PC-3 (cell line): ENCODE measurements around the gene ARFGAP3. TPM values are rescaled to one million over a fixed set of nuclear protein-coding genes. Genes with fewer than 3 reads are reported as not detected.

Source experiments
- ATAC-seq: fragments of 200-7000 bp; cut with Tn5 transposase; 2 replicates; pipeline ENCODE4 v1.9.1; 2020; ENCODE audit warnings: mild to moderate bottlenecking, moderate library complexity
- BruUV-seq: library from RNA; stranded (reverse); fragments of 400-500 nt; replicated peaks from 2 replicates; lab custom pipeline; 2021; lab: Mats Ljungman, UMichigan
- CTCF ChIA-PET: fragments of 300-600 bp; sonication (Branson Sonifier 250); formaldehyde crosslinking; loops from one replicate; lab custom pipeline; 2022; ENCODE audit warnings: antibody characterized with exemption; lab: Charles Lee
- POLR2A ChIA-PET: fragments of 300-600 bp; sonication (Branson Sonifier 250); formaldehyde crosslinking; loops from one replicate; lab custom pipeline; 2022; ENCODE audit warnings: antibody characterized with exemption; ENCODE audit not compliant: unreplicated experiment; lab: Charles Lee
- DNase-seq: peaks from one replicate; pipeline ENCODE4 v3.0.0-alpha.2; 2015
- H2AFZ ChIP-seq: fragments of 300-600 bp; sonication (generic); 2 replicates; pipeline ENCODE4 v1.6.0; 2016; ENCODE audit warnings: antibody characterized with exemption, low read length
- H3F3A ChIP-seq: fragments of 300-600 bp; sonication (generic); one replicate; pipeline ENCODE4 v1.6.0; 2017; ENCODE audit warnings: antibody characterized with exemption, low read length, control low read depth, mild to moderate bottlenecking; ENCODE audit not compliant: unreplicated experiment
- H3K27ac ChIP-seq: fragments of 300-600 bp; sonication (generic); 2 replicates; pipeline ENCODE4 v1.5.1; 2016; ENCODE audit warnings: mild to moderate bottlenecking, low read length
- H3K27me3 ChIP-seq: fragments of 300-600 bp; sonication (generic); 2 replicates; pipeline ENCODE4 v1.6.1; 2016; ENCODE audit warnings: low read length, mixed read lengths
- H3K36me3 ChIP-seq: fragments of 300-600 bp; sonication (generic); 2 replicates; pipeline ENCODE4 v1.6.1; 2016; ENCODE audit warnings: low read depth, mixed run types, low read length, mixed read lengths
- H3K4me1 ChIP-seq: fragments of 300-600 bp; sonication (generic); 2 replicates; pipeline ENCODE4 v1.5.1; 2016; ENCODE audit warnings: low read length; ENCODE audit not compliant: insufficient read depth
- H3K4me2 ChIP-seq: fragments of 300-600 bp; sonication (generic); 2 replicates; pipeline ENCODE4 v1.6.0; 2016; ENCODE audit warnings: low read length
- H3K4me3 ChIP-seq: fragments of 300-600 bp; sonication (generic); 2 replicates; pipeline ENCODE4 v1.5.1; 2016; ENCODE audit warnings: mild to moderate bottlenecking, low read length, mixed read lengths
- H3K79me2 ChIP-seq: fragments of 300-600 bp; sonication (generic); 2 replicates; pipeline ENCODE4 v1.6.1; 2017; ENCODE audit warnings: low read length, mixed read lengths
- H3K9ac ChIP-seq: fragments of 300-600 bp; sonication (generic); 2 replicates; pipeline ENCODE4 v1.6.0; 2016; ENCODE audit warnings: mild to moderate bottlenecking, low read length
- H3K9me2 ChIP-seq: fragments of 300-600 bp; sonication (generic); replicated peaks from 2 replicates; pipeline ENCODE4 v1.6.1; 2016; ENCODE audit warnings: mixed run types, low read length, mixed read lengths
- H3K9me3 ChIP-seq: fragments of 300-600 bp; sonication (generic); 2 replicates; pipeline ENCODE4 v1.6.1; 2016; ENCODE audit warnings: low read length, mixed read lengths
- H4K20me1 ChIP-seq: fragments of 300-600 bp; sonication (generic); 2 replicates; pipeline ENCODE4 v1.6.1; 2016; ENCODE audit warnings: low read length, mixed read lengths
- CTCF ChIP-seq: fragments of 300-600 bp; sonication (generic); conservative IDR thresholded peaks from 2 replicates; pipeline ENCODE4 v1.5.1; 2017; ENCODE audit warnings: antibody characterized with exemption, low read depth, mild to moderate bottlenecking, low read length
- EZH2 ChIP-seq: fragments of 300-600 bp; sonication (generic); IDR thresholded peaks from one replicate; pipeline ENCODE4 v1.6.1; 2017; ENCODE audit warnings: antibody characterized with exemption, mild to moderate bottlenecking, low read length; ENCODE audit not compliant: unreplicated experiment
- EZH2phosphoT487 ChIP-seq: fragments of 300-600 bp; sonication (generic); IDR thresholded peaks from 2 replicates; pipeline ENCODE4 v1.6.1; 2018; ENCODE audit warnings: mild to moderate bottlenecking, antibody characterized with exemption, low read length, borderline replicate concordance
- intact Hi-C: fragments of 100-400 bp; cut with micrococcal nuclease; formaldehyde crosslinking; loops from 2 replicates; pipeline ENCODE4 v1.9.0; 2023
- total RNA-seq: library from RNA; depleted of rRNA; stranded (reverse); fragments of >200 nt; gene quantifications from 2 replicates; pipeline ENCODE4 v1.2.3, GENCODE V29; 2014

ARFGAP3 gene
- total RNA-seq, 1 experiment from 2014 or later, result 19.2 TPM

GRCh38 chr22:42878561-42879305, 21.7 kb upstream of the ARFGAP3 start:
- DNase-seq (no peak), ATAC-seq (no peak)
- H3K27me3 ChIP-seq, result no peaks in the 10 kb centered on the region
- no peak overlapping the region for H3K4me3 ChIP-seq
- no peaks in the 10 kb centered on the region for H3F3A ChIP-seq
- H3K36me3 ChIP-seq, result no peaks in the 10 kb centered on the region; the same call in 1 of the 2 replicates
- H4K20me1 ChIP-seq, result no peaks in the 10 kb centered on the region
- H3K9me2 ChIP-seq, result no peaks in the 10 kb centered on the region
- TF ChIP-seq EZH2phosphoT487 (no peak), CTCF (no peak), EZH2 (no peak)
- POLR2A ChIA-PET, result no interaction called here
- CTCF ChIA-PET, result no interaction called here
- no peak overlapping the region for H2AFZ ChIP-seq
- H3K9me3 ChIP-seq, result no peaks in the 10 kb centered on the region
- intact Hi-C loops, result no loop called here
- H3K27ac ChIP-seq, result no peak overlapping the region
- no peaks in the 10 kb centered on the region for H3K4me1 ChIP-seq
- H3K9ac ChIP-seq, result no peak overlapping the region
- BruUV-seq, result no TSS peak
- H3K79me2 ChIP-seq, result no peaks in the 10 kb centered on the region
- H3K4me2 ChIP-seq, result no peak overlapping the region

GRCh38 chr22:42877597-42878340, 20.7 kb upstream of the ARFGAP3 start:
- H3K9me2 ChIP-seq, result no peaks in the 10 kb centered on the region
- no peaks in the 10 kb centered on the region for H3K4me1 ChIP-seq
- H3F3A ChIP-seq, result no peaks in the 10 kb centered on the region
- H4K20me1 ChIP-seq, result no peaks in the 10 kb centered on the region
- H3K27me3 ChIP-seq, result no peaks in the 10 kb centered on the region
- intact Hi-C loops, result no loop called here
- TF ChIP-seq CTCF, result no peak
- no peak for TF ChIP-seq EZH2
- TF ChIP-seq EZH2phosphoT487, result no peak
- no peak overlapping the region for H3K9ac ChIP-seq
- H3K4me3 ChIP-seq, result no peak overlapping the region
- H3K4me2 ChIP-seq, result no peak overlapping the region
- CTCF ChIA-PET, result no interaction called here
- no peaks in the 10 kb centered on the region; the same call in 1 of the 2 replicates for H3K36me3 ChIP-seq
- no peak overlapping the region for H3K27ac ChIP-seq
- DNase-seq (no peak), ATAC-seq (no peak)
- no TSS peak for BruUV-seq
- H3K79me2 ChIP-seq, result no peaks in the 10 kb centered on the region
- POLR2A ChIA-PET, result no interaction called here
- H3K9me3 ChIP-seq, result no peaks in the 10 kb centered on the region
- H2AFZ ChIP-seq, result no peak overlapping the region
